CD14-positive monocyte (primary cell): ENCODE measurements around the gene ADIRF. TPM values are rescaled to one million over a fixed set of nuclear protein-coding genes. Genes with fewer than 3 reads are reported as not detected.

ENCODE experiments used
- DNase-seq, 3 donors: peaks; one replicate each; pipeline ENCODE4 v3.0.0-alpha.2; 2011 to 2022
- H2AFZ ChIP-seq: 2 replicates; pipeline ENCODE4 v1.6.0; 2012; ENCODE audit warnings: mild to moderate bottlenecking, low read depth, low read length, inconsistent platforms; ENCODE audit not compliant: insufficient read depth, poor library complexity, severe bottlenecking
- H3K27ac ChIP-seq, 2 donors: 1 replicate in 1 of 2; 2 replicates in 1 of 2; pipeline ENCODE4 v1.5.1; 2012 to 2013; ENCODE audit warnings: low read length in 2 of 2, control low read depth in 1 of 2, inconsistent platforms in 1 of 2, low read depth in 1 of 2, mild to moderate bottlenecking in 1 of 2
- H3K27me3 ChIP-seq, 2 donors: one replicate each; pipeline versions ENCODE4 v1.6.0 to v1.6.1; 2011 to 2013; ENCODE audit warnings: low read length in 2 of 2; ENCODE audit not compliant: control insufficient read depth in 2 of 2, insufficient read depth in 2 of 2
- H3K36me3 ChIP-seq, 2 donors: replicated peaks in 1 of 2; 1 replicate in 1 of 2; 2 replicates in 1 of 2; pipeline versions ENCODE4 v1.5.1 to v1.6.1; 2012 to 2013; ENCODE audit warnings: low read length in 2 of 2, control low read depth in 1 of 2, inconsistent platforms in 1 of 2, mild to moderate bottlenecking in 1 of 2; ENCODE audit not compliant: insufficient read depth in 2 of 2, control insufficient read depth in 1 of 2
- H3K4me1 ChIP-seq, 2 donors: 1 replicate in 1 of 2; 2 replicates in 1 of 2; pipeline versions ENCODE4 v1.5.1 to v1.6.1; 2012 to 2013; ENCODE audit warnings: low read length in 2 of 2, control low read depth in 1 of 2, inconsistent platforms in 1 of 2, mild to moderate bottlenecking in 1 of 2, moderate library complexity in 1 of 2; ENCODE audit not compliant: insufficient read depth in 2 of 2, control insufficient read depth in 1 of 2
- H3K4me2 ChIP-seq: replicated peaks from 2 replicates; pipeline ENCODE3; 2012; ENCODE audit warnings: low read length, moderate library complexity, mild to moderate bottlenecking; ENCODE audit not compliant: poor library complexity, severe bottlenecking; ENCODE audit errors: extremely low read depth
- H3K4me3 ChIP-seq, 3 experiments: fragments of 200-600 bp in 1 of 3; sonication (generic) in 1 of 3; replicated peaks in 1 of 3; 1 replicate in 2 of 3; 2 replicates in 1 of 3; pipeline ENCODE4 v1.5.1; 2011 to 2013; ENCODE audit warnings: low read length in 3 of 3, mild to moderate bottlenecking in 3 of 3, control low read depth in 2 of 3, low read depth in 2 of 3, inconsistent platforms in 1 of 3, moderate library complexity in 1 of 3
- H3K79me2 ChIP-seq: 2 replicates; pipeline ENCODE4 v1.6.0; 2012; ENCODE audit warnings: mild to moderate bottlenecking, control low read depth, inconsistent platforms, low read length, moderate library complexity; ENCODE audit not compliant: insufficient read depth
- H3K9ac ChIP-seq: 2 replicates; pipeline ENCODE4 v1.6.0; 2017; ENCODE audit warnings: low read length, mild to moderate bottlenecking; ENCODE audit not compliant: insufficient read depth, poor library complexity, severe bottlenecking
- H3K9me3 ChIP-seq, 2 donors: replicated peaks in 1 of 2; 1 replicate in 1 of 2; 2 replicates in 1 of 2; pipeline versions ENCODE4 v1.5.1 to v1.6.1; 2012 to 2013; ENCODE audit warnings: low read length in 2 of 2, control low read depth in 1 of 2; ENCODE audit not compliant: control insufficient read depth in 1 of 2, insufficient read depth in 1 of 2
- H4K20me1 ChIP-seq: 2 replicates; pipeline ENCODE4 v1.6.0; 2012; ENCODE audit warnings: mild to moderate bottlenecking, low read length, control low read depth, moderate library complexity; ENCODE audit not compliant: insufficient read depth
- H3K27ac Mint-ChIP-seq, 7 donors: one replicate each; pipeline ENCODE4 v1.8.0; 2020; ENCODE audit warnings: mild to moderate bottlenecking in 7 of 7, mixed read lengths in 7 of 7, moderate library complexity in 6 of 7, inconsistent platforms in 2 of 7
- H3K27me3 Mint-ChIP-seq, 3 donors: one replicate each; pipeline ENCODE4 v1.8.0; 2021 to 2022; ENCODE audit warnings: low read depth in 3 of 3, mild to moderate bottlenecking in 3 of 3, mixed read lengths in 3 of 3, moderate library complexity in 3 of 3, inconsistent platforms in 1 of 3
- H3K36me3 Mint-ChIP-seq, 2 donors: one replicate each; pipeline ENCODE4 v1.8.0; 2020; ENCODE audit warnings: mixed read lengths in 2 of 2, inconsistent platforms in 1 of 2, mild to moderate bottlenecking in 1 of 2
- H3K4me1 Mint-ChIP-seq: one replicate; pipeline ENCODE4 v1.8.0; 2020; ENCODE audit warnings: mild to moderate bottlenecking, mixed read lengths
- H3K4me3 Mint-ChIP-seq, 2 donors: one replicate each; pipeline ENCODE4 v1.8.0; 2020; ENCODE audit warnings: mild to moderate bottlenecking in 2 of 2, mixed read lengths in 2 of 2, moderate library complexity in 1 of 2
- H3K9me3 Mint-ChIP-seq, 7 donors: one replicate each; pipeline ENCODE4 v1.8.0; 2020 to 2022; ENCODE audit warnings: mixed read lengths in 7 of 7, mild to moderate bottlenecking in 6 of 7, moderate library complexity in 6 of 7, inconsistent platforms in 2 of 7
- WGBS: methylation state at CpG from one replicate; pipeline ENCODE4 v1.1.5; 2013; ENCODE audit warnings: missing lambda C conversion rate; ENCODE audit not compliant: insufficient coverage; 5-methylcytosine and 5-hydroxymethylcytosine counted together
- intact Hi-C, 2 donors: fragments of 100-400 bp; cut with micrococcal nuclease; formaldehyde crosslinking; loops; one replicate each; pipeline versions ENCODE4 v1.15.0 to v1.15.1; 2023
- polyA plus RNA-seq, 3 donors: library from polyadenylated mRNA; depleted of rRNA in 1 of 3; unstranded in 2 of 3; stranded (reverse) in 1 of 3; fragments of 300-500 nt in 2 of 3; fragments of >200 nt in 1 of 3; fragmentation: Illumina TruSeq in 2 of 3; gene quantifications; 1 replicate in 2 of 3; 2 replicates in 1 of 3; pipeline ENCODE4 v1.2.3, GENCODE V29; 2012 to 2021
- TF ChIP-seq, protein P1 (sequence below): fragments of 200-600 bp; IDR thresholded peaks from one replicate; pipeline ENCODE4 v1.8.0; 2022; ENCODE audit warnings: antibody characterized with exemption, mild to moderate bottlenecking

Gene ADIRF
- polyA plus RNA-seq, 3 donors, result 0.19 TPM; not detected in 2

DNA sequence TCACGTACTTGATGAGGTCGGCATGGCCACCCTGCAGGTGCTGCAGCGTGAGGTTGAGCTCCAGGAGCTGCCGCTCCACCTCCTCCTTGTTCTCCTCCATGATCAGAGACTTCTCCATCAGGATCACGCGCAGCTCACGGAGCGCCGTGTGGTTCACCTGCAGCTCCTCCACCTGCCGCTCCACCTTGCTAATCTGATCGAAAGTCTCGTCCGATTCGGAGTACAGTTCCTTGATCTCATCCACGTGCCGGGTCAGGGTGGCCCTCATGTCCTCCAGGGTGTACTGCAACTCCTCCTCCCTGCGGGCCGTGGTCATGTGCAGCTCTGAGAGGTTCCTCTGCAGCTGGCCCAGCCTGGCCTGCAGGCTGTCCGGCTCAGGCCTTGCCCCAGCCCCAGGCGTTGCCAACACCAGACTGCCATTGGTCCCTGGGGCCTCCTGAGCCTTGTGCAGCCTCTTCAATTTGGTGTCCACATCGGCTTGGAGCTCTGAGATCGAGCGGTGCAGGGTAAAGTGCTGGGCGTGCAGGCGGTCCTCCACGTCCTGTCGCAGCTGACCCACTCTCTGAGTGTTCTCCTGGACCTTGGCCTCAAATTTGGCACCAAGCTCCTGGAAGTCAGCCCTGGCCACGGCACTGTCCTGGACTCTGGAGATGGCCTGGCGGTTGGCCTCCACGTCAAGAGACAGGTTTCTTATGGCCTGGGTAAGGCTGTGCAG lies 24.8 kb upstream of the ADIRF start:
- no peaks in the 10 kb centered on the region for H3K36me3 ChIP-seq
- H3K9ac ChIP-seq, result no peak overlapping the region
- intact Hi-C loops, result no loop called here
- H3K9me3 ChIP-seq, result no peaks in the 10 kb centered on the region
- H3K27ac ChIP-seq, result no peak overlapping the region
- TF ChIP-seq, protein P1, sequence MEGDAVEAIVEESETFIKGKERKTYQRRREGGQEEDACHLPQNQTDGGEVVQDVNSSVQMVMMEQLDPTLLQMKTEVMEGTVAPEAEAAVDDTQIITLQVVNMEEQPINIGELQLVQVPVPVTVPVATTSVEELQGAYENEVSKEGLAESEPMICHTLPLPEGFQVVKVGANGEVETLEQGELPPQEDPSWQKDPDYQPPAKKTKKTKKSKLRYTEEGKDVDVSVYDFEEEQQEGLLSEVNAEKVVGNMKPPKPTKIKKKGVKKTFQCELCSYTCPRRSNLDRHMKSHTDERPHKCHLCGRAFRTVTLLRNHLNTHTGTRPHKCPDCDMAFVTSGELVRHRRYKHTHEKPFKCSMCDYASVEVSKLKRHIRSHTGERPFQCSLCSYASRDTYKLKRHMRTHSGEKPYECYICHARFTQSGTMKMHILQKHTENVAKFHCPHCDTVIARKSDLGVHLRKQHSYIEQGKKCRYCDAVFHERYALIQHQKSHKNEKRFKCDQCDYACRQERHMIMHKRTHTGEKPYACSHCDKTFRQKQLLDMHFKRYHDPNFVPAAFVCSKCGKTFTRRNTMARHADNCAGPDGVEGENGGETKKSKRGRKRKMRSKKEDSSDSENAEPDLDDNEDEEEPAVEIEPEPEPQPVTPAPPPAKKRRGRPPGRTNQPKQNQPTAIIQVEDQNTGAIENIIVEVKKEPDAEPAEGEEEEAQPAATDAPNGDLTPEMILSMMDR, result no peak
- H3K9me3 Mint-ChIP-seq, result peaks cover 0 to 4% (median 2%) of the 10 kb centered on the region in 7 donors
- H2AFZ ChIP-seq, result no peak overlapping the region
- H3K27me3 ChIP-seq, result no peaks in the 10 kb centered on the region
- no peaks in the 10 kb centered on the region for H3K4me1 Mint-ChIP-seq
- DNase-seq, result no peak
- no peak overlapping the region for H3K4me3 Mint-ChIP-seq
- H3K4me1 ChIP-seq, result peaks cover 4 to 6% of the 10 kb centered on the region in 2 donors
- no peaks in the 10 kb centered on the region for H3K36me3 Mint-ChIP-seq
- H3K27me3 Mint-ChIP-seq, result peaks cover 2 to 10% (median 8%) of the 10 kb centered on the region in 3 donors
- H3K4me2 ChIP-seq, result no peak overlapping the region
- H3K79me2 ChIP-seq, result no peaks in the 10 kb centered on the region
- no peaks in the 10 kb centered on the region for H4K20me1 ChIP-seq
- 94% methylated on average over 30 of the region's 30 CpGs for WGBS
- no peak overlapping the region for H3K4me3 ChIP-seq
- H3K27ac Mint-ChIP-seq, result peak overlapping the region in 1 of 7 donors; percentile 24

DNA sequence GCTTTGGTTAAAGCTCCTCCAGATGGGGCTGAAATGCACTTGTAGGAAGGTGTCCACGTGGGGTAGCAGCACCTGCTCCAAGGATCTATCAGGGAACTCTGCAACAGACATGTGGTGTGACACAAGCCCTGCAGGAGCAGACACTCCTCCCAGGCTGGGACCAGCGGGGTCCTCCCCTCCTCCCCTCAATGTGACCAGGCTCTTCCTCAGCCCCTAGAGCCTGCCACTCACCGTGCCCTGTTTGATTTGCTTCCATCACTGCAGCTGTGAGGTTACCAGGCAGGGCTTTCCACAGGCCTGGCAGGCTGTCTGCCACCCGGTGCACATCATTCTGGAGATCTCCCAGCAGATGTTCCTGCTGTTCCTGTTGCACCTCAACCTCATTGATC lies 24.3 kb upstream of the ADIRF start:
- no peaks in the 10 kb centered on the region for H3K36me3 Mint-ChIP-seq
- Histone ChIP-seq H3K9me3 (no peaks in the 10 kb centered on the region), H3K4me1 (peaks cover 4 to 6% of the 10 kb centered on the region in 2 donors), H3K36me3 (no peaks in the 10 kb centered on the region), H3K79me2 (no peaks in the 10 kb centered on the region), H3K4me2 (no peak overlapping the region), H4K20me1 (no peaks in the 10 kb centered on the region), H3K27ac (no peak overlapping the region), H3K9ac (no peak overlapping the region), H3K27me3 (no peaks in the 10 kb centered on the region), H2AFZ (no peak overlapping the region), H3K4me3 (no peak overlapping the region)
- H3K27ac Mint-ChIP-seq, result no peak overlapping the region
- intact Hi-C loops, result no loop called here
- no peak overlapping the region for H3K4me3 Mint-ChIP-seq
- TF ChIP-seq, protein P1, result no peak
- H3K4me1 Mint-ChIP-seq, result no peaks in the 10 kb centered on the region
- WGBS, result 90% methylated on average over 4 of the region's 4 CpGs
- no peak for DNase-seq
- peaks cover 0 to 4% (median 2%) of the 10 kb centered on the region in 7 donors for H3K9me3 Mint-ChIP-seq
- H3K27me3 Mint-ChIP-seq, result peaks cover 3 to 12% (median 4%) of the 10 kb centered on the region in 3 donors
